Right lobe of liver (tissue), 4 donors: Measurements from ENCODE around the gene SART1.

Experiments
- CTCF ChIP-seq, 4 donors: fragments of 200-600 bp in 3 of 4; fragments of 450-650 bp in 1 of 4; IDR thresholded peaks; one replicate each; pipeline versions ENCODE4 v1.5.1 to v1.8.0; 2016 to 2022; ENCODE audit warnings: antibody characterized with exemption in 4 of 4, mild to moderate bottlenecking in 2 of 4
- POLR2A ChIP-seq: fragments of 450-650 bp; IDR thresholded peaks from one replicate; pipeline ENCODE4 v1.6.1; 2017; ENCODE audit warnings: antibody characterized with exemption, mild to moderate bottlenecking
- donor health status: DM: no; HTN: no; CAD: no.
- donor health status: DM: no; HTN: no; CAD: no.
- donor health status: DM: no; HTN: yes; CAD: no.

GRCh38 chr11:65932558-65932919 lies 29.0 kb upstream of the SART1 start:
- TF ChIP-seq CTCF (IDR thresholded peaks at IDR 0.05): no peak
- TF ChIP-seq POLR2A: no peak
